ENCODE measurements around the gene WBP2.

DNA sequence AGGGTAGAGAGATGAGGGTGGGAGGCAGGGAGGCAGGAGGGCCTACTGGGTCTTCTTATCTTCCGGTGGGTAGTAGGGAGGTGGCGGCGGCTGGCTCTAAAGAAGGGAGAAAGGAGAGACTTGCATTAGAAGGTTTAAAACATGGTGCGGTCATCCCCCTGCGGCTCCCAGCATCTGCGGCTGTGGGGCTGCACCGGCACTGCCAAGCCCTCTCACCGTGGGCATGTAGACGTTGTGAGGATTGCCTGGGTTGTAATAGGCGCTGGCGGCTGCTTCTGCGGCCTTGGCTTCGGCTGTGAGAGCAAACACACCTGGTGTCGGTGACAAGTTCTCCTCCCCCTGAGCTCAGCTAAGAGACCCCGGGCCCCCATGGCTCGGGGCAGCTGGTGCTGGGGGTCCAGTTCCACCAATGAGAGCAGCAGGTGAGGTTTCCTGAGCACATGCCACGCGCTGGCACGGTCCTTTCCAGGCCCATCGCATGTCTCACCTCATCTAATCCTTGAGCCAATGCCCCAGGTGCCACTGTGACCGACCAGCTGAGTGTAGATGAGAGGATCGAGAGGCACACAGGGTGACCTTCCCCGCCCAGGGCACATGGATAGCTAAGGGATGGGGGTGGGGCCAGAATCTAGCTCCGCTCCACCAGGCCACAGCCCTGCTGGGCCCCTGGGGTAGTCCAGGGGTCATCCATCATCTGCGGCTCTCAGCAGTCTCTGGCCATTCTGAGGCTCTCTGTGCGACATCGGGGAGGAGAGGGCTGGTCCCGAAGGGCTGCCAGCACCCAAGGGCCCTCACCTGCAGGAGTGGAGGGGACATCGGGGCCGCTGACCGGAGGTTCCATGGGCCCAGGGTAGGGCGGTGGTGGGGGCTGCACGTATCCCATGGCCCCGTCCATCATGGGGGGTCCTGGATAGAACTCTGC lies 8.2 kb downstream of the WBP2 start:
- TF ChIP-seq, protein P1, sequence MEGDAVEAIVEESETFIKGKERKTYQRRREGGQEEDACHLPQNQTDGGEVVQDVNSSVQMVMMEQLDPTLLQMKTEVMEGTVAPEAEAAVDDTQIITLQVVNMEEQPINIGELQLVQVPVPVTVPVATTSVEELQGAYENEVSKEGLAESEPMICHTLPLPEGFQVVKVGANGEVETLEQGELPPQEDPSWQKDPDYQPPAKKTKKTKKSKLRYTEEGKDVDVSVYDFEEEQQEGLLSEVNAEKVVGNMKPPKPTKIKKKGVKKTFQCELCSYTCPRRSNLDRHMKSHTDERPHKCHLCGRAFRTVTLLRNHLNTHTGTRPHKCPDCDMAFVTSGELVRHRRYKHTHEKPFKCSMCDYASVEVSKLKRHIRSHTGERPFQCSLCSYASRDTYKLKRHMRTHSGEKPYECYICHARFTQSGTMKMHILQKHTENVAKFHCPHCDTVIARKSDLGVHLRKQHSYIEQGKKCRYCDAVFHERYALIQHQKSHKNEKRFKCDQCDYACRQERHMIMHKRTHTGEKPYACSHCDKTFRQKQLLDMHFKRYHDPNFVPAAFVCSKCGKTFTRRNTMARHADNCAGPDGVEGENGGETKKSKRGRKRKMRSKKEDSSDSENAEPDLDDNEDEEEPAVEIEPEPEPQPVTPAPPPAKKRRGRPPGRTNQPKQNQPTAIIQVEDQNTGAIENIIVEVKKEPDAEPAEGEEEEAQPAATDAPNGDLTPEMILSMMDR (IDR thresholded peaks at IDR 0.05): no peak
- TF ChIP-seq POLR2A (IDR thresholded peaks at IDR 0.05) (no peak), EP300 (IDR thresholded peaks at IDR 0.05) (no peak)
